Measurements from ENCODE around the gene CCDC196.
A peak's percentile ranks its signal among the peaks of the same experiment; 100 is the strongest.

The CCDC196 gene

DNA sequence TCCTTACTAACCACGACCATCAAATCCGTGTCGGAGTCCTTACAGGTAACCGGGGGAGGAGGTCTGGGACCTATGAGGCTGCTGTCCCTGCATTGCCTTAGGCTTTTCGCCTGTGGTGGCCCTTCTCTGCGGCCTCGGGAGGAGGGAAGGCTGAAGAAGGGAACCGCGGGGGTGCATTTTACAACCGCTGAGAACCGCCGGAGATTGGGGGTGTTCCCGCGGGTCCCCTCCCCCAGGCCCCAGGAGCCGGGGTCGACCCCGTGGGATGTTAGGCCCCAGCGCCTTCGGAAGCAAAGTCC is 22.3 kb downstream of the CCDC196 start:
- DNase-seq (ENCODE audit: low spot score): no peak
- TF ChIP-seq CTCF (IDR thresholded peaks at IDR 0.05; ENCODE audit: borderline replicate concordance, control extremely low read depth, extremely low read depth, insufficient read depth, missing control alignments): no peak
- in situ Hi-C loops (cut with MboI; ENCODE audit: low sequenced_read_pairs, unreplicated experiment): no loop called here

DNA sequence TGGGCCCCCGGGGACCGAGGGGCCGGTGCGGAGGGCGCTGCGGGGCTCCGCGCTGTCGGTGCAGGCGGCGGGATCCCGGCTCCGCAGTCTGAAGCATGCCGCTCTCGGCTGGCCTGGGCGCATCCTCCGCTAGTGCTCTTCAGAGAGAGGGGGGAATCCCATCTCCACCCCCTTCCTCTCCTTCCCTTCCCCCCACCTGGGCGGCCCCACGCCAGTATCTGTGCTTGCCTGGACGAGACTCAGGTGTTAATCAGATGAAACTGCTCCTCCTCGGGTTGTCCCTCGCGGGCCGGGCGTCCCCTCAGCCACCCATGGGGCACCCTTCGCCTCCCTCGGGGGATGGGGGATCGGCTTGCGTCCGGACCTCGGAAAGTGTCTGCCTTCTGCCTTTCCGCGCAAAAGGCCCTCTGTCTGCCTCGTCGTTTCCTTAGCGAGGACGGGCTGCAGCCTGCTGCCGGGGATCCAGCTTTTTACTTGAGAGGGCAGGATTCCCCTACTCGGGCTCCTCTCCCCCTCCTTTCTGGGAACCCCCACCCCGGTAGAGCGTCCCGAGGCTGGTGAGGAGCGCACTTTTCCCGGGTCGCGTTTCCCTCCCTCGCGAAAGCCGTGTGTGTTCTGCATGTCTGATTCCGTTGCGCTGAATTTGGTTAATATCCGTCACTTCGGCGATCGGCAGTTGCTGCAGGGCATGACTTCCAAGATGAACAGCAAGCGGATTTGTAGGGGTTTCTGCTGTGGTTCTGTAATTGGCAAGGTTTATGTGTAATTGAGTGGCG is 22.9 kb downstream of the CCDC196 start:
- DNase-seq (ENCODE audit: low spot score): peak; percentile 77

GRCh38 chr14:66509874-66510273 is 23.7 kb downstream of the CCDC196 start:
- no peak for DNase-seq (ENCODE audit: low spot score)
- TF ChIP-seq CTCF (IDR thresholded peaks at IDR 0.05; ENCODE audit: borderline replicate concordance, control extremely low read depth, extremely low read depth, insufficient read depth, missing control alignments): no peak
- in situ Hi-C loops (cut with MboI; ENCODE audit: low sequenced_read_pairs, unreplicated experiment): no loop called here

More for the DNA sequence above, 22.9 kb downstream of the CCDC196 start:
- in situ Hi-C loops (cut with MboI; ENCODE audit: low sequenced_read_pairs, unreplicated experiment): no loop called here
- no peak for TF ChIP-seq CTCF (IDR thresholded peaks at IDR 0.05; ENCODE audit: borderline replicate concordance, control extremely low read depth, extremely low read depth, insufficient read depth, missing control alignments)

DNA sequence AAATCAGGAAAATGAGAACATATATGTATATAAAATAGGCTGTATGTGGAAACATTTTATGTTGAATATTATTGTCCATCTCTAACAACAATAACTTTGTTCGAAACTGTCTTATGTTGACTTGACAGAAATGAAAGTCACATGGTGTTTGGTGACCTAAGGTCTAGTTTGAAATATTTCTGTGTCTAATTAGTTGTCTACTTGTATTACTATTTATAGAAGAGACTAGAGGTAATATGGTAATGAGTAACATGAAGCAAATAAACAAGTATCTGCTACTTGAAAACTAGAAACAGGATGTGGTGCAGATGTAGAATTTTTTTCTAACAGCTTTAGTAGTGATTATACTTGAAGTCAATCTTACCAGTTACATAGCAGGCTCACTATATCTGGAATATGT is 25.7 kb downstream of the CCDC196 start:
- no peak for TF ChIP-seq CTCF (IDR thresholded peaks at IDR 0.05; ENCODE audit: borderline replicate concordance, control extremely low read depth, extremely low read depth, insufficient read depth, missing control alignments)
- peak; percentile 11 for DNase-seq (ENCODE audit: low spot score)
- in situ Hi-C loops (cut with MboI; ENCODE audit: low sequenced_read_pairs, unreplicated experiment): no loop called here

DNA sequence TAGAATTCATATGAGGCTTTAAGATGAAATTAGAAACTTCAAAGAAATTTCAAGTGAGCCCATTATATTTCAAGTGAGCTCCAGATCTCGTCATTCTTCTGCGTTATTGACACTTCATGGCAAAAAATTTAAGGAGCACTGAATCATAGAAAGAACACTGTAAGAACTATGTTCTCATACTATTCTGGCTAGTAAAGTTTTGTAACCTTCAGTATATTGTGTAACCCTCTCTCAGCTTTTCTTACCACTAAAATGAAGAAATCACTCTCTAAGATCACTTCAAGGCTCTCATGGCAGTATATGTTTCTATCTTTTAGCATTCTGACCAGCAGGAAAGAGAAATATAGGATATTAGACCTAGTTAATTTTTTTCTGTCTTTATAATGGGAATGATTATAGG is 28.0 kb downstream of the CCDC196 start:
- no peak for DNase-seq (ENCODE audit: low spot score)
- in situ Hi-C loops (cut with MboI; ENCODE audit: low sequenced_read_pairs, unreplicated experiment): no loop called here
- TF ChIP-seq CTCF (IDR thresholded peaks at IDR 0.05; ENCODE audit: borderline replicate concordance, control extremely low read depth, extremely low read depth, insufficient read depth, missing control alignments): no peak

GRCh38 chr14:66530526-66530925 is 44.4 kb downstream of the CCDC196 start:
- in situ Hi-C loops (cut with MboI; ENCODE audit: low sequenced_read_pairs, unreplicated experiment): no loop called here
- DNase-seq (ENCODE audit: low spot score): no peak
- no peak for TF ChIP-seq CTCF (IDR thresholded peaks at IDR 0.05; ENCODE audit: borderline replicate concordance, control extremely low read depth, extremely low read depth, insufficient read depth, missing control alignments)

Data from GM13976 (cell line).